SK-N-MC (cell line): ENCODE measurements around the gene TMEM63C.

ENCODE experiments used
- DNase-seq: peaks from one replicate; pipeline ENCODE4 v3.0.0-alpha.2; 2011; ENCODE audit warnings: low read depth, low spot score
- H3K27ac ChIP-seq: fragments of 200-600 bp; sonication (generic); 2 replicates; pipeline ENCODE4 v1.5.1; 2016; ENCODE audit warnings: mixed run types
- H3K36me3 ChIP-seq: fragments of 200-600 bp; sonication (generic); 2 replicates; pipeline ENCODE4 v1.6.1; 2017; ENCODE audit warnings: antibody characterized with exemption, low read length, mixed read lengths; ENCODE audit not compliant: insufficient read depth
- H3K4me3 ChIP-seq: fragments of 200-600 bp; sonication (generic); 2 replicates; pipeline ENCODE4 v1.5.1; 2016
- H3K9ac ChIP-seq: fragments of 200-600 bp; sonication (generic); 2 replicates; pipeline ENCODE4 v1.8.0; 2017; ENCODE audit warnings: mixed run types, mixed read lengths; ENCODE audit not compliant: insufficient read length
- H3K9me3 ChIP-seq: fragments of 200-600 bp; sonication (generic); 2 replicates; pipeline ENCODE4 v1.6.1; 2017; ENCODE audit warnings: low read depth, mild to moderate bottlenecking, antibody characterized with exemption, low read length, moderate library complexity, mixed read lengths
- EZH2 ChIP-seq: fragments of 200-600 bp; sonication (generic); IDR thresholded peaks from one replicate; pipeline ENCODE4 v1.6.1; 2017; ENCODE audit warnings: antibody characterized with exemption
- FOXP2 ChIP-seq: optimal IDR thresholded peaks from 2 replicates; pipeline ENCODE3; 2011; ENCODE audit warnings: mild to moderate bottlenecking, moderate library complexity; ENCODE audit not compliant: insufficient read depth; ENCODE audit errors: extremely low read length, control extremely low read depth
- POLR2AphosphoS5 ChIP-seq: IDR thresholded peaks from 2 replicates; pipeline ENCODE4 v1.6.1; 2012; ENCODE audit warnings: mild to moderate bottlenecking, low read depth, low read length, borderline replicate concordance

Gene TMEM63C, protein sequence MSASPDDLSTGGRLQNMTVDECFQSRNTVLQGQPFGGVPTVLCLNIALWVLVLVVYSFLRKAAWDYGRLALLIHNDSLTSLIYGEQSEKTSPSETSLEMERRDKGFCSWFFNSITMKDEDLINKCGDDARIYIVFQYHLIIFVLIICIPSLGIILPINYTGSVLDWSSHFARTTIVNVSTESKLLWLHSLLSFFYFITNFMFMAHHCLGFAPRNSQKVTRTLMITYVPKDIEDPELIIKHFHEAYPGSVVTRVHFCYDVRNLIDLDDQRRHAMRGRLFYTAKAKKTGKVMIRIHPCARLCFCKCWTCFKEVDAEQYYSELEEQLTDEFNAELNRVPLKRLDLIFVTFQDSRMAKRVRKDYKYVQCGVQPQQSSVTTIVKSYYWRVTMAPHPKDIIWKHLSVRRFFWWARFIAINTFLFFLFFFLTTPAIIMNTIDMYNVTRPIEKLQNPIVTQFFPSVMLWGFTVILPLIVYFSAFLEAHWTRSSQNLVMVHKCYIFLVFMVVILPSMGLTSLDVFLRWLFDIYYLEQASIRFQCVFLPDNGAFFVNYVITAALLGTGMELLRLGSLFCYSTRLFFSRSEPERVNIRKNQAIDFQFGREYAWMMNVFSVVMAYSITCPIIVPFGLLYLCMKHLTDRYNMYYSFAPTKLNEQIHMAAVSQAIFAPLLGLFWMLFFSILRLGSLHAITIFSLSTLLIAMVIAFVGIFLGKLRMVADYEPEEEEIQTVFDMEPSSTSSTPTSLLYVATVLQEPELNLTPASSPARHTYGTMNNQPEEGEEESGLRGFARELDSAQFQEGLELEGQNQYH

DNA sequence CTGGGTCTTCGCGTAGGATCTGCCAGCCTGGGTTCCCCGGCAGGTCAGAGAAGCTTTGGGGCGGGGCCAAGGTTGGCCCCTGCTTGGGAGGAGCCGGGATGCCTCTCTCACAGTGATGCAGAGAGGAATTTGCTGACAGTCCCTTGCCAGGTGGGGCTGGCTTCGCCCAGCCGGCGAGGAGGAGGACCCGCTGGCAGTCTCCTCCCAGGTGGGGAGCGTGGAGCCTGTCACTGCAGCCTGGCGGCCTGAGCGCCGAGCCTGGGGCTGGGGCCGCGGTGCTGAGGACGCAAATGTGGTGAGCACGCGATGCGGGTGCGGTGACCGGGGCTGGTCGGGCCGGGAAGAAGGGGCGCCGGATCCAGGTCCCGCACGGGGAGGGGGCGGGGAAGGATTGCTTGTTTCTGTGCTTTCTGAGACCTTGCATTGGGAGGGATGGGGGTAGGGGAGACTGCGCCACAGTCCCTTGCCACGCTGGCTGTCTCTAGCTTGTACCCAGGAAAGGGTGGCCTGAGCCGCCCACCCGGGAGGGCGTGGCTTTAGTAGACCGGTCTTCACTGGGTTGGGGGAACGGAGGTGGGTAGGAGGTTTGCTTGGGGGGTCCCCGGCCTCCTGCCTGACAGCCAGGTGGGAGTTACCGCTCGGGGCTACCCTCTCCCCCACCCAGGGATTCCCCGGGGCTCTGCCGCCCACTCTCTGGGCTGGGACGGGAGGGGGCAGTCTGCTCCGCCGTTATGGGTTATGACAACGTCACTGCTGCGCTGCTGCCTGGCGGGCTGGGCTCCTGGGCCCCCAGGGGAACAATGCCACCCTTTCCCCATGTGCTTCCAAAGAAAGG, at the start of gene TMEM63C:
TMEM63C (plus strand) TSS at position 196 of the 835 bp plus-strand sequence. CDS start 37,016 bp downstream, outside the sequence.
- no peak within 1 kb of the TSS for H3K27ac ChIP-seq
- no peaks in the 10 kb centered on the region for H3K9me3 ChIP-seq
- TF ChIP-seq POLR2AphosphoS5: no peak
- no peak for TF ChIP-seq FOXP2
- TF ChIP-seq EZH2: no peak
- peak within 1 kb of the TSS; percentile 53 for H3K4me3 ChIP-seq
- H3K36me3 ChIP-seq: no peaks in the 10 kb centered on the region
- no peak for DNase-seq
- H3K9ac ChIP-seq: no peak within 1 kb of the TSS

DNA sequence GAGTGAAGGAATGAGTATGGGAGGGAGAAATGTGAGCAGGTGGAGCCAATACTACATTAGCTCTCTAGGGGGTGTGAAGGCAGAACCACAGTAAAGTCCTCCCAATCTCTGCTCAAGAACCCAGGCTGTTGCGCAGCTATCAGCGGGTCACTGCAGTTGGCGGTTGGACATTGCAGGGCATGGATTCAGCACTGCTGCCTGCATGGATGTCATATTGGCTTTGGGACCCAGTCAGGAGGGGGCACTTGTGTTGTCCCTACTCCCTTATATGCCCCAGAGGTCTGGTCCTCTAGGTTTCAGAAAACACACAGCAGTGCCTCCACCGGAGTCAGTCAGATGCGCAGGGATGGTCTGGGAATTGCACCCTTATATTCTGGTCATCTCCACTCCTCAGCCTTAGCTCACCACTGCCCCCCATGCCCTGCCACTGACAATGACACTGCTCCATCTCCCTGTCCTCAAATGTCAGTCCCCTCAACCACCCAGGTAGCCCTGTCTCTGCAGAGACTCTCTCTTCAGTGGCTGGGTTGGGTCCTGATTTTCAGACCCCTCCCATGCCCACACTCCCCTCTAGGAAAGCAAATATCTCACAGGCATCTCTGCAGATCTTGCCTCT, 49.6 kb upstream of the TMEM63C start:
- TF ChIP-seq FOXP2: no peak
- TF ChIP-seq EZH2: no peak
- no peak for TF ChIP-seq POLR2AphosphoS5
- no peak for DNase-seq
- Histone ChIP-seq H3K27ac (no peak overlapping the region), H3K9ac (no peak overlapping the region), H3K36me3 (no peaks in the 10 kb centered on the region), H3K4me3 (no peak overlapping the region), H3K9me3 (no peaks in the 10 kb centered on the region)

DNA sequence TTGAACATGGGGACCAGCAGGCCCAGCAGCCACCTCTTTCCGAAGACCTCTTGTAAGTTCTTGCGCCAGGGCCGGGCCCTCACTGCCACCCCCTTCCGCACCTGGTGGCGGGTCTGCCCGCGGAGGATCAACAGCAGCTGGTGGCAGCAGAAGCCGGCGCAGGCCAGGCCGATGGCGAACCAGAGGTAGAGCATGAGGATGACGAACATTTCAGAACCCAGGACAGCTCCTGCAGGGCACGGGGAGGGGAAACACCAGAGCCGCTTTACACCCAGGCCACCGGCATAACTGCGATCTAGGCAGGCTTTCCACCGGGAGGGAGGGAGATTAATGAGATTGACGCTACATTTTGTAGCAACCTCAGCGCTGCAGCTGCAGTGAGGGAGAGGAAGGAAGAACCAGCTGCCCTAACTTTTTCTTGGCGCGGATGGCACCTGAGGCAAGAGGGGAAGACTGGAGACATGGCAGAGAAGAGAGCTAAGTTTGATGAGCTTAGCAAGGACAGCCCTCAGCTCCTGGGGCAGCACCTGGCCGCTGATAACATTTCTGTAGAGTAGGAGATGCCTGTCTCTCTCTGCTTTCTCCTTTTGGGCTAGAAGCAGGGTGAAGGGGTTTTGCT, 47.8 kb upstream of the TMEM63C start:
- Histone ChIP-seq H3K36me3 (no peaks in the 10 kb centered on the region), H3K4me3 (no peak overlapping the region), H3K9ac (no peak overlapping the region), H3K9me3 (no peaks in the 10 kb centered on the region), H3K27ac (no peak overlapping the region)
- peak; percentile 28 for DNase-seq
- TF ChIP-seq POLR2AphosphoS5 (no peak), FOXP2 (no peak), EZH2 (no peak)

DNA sequence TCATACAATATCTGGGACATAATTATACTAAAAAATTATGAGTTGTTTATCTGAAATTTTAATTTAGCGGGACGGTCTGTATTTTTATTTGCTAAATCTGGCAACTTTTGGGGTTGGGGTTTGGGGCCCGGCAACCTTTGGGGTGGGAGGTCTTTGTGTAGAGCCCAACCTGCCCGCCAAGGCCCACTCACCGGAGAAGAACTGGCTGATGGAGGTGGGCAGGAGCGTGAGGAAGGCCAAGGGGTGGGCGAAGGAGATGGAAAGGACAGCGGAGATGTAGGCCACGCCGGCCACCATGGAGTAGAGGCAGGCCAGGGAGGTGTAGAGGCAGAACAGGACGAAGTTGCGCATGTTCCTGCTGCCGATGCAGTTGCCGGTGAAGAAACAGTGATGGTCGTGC, 42.6 kb upstream of the TMEM63C start:
- H3K9me3 ChIP-seq: no peaks in the 10 kb centered on the region
- no peak for TF ChIP-seq EZH2
- no peak for TF ChIP-seq POLR2AphosphoS5
- TF ChIP-seq FOXP2: no peak
- no peak overlapping the region for H3K9ac ChIP-seq
- H3K4me3 ChIP-seq: no peak overlapping the region
- no peak overlapping the region for H3K27ac ChIP-seq
- no peaks in the 10 kb centered on the region for H3K36me3 ChIP-seq
- no peak for DNase-seq

DNA sequence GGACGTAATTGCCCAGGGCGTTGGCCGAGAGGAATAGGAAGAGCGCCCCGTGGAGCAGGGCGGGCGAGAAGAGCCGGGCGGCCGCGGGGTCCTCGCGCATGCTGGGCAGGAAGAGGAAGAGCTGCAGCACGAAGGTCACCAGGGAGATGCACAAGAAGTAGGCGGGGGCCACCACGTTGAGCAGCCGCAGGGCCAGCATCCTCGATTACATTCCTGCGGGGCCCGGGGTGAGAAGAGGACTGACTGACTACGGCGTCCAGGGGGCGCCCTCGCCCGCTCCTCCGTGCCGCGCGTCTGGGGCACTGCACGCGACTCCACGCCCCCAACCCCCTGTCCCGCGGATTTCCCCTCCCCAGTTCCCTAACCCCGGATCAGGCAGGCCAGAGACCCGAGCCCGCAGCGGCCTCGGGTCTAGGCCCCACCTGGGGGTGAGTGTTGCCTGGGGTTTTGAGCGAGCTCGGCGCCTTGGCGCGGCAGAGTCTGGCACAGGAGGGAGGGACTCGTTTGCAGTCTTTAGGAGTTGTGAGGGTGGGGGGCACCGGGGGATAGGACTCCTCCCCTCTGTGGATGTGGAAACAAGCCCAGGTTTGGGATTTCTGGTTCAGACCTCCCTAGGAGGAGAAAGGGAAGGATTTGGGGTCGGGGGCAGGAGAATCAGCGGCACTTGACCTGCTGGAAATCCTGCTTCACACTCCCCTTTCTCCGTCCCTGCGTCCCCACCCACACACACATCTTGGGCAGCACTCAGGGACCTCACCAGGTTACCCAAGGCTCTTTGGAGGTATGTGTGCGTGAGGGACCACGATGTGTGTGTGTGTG, 41.8 kb upstream of the TMEM63C start:
- DNase-seq: no peak
- no peak overlapping the region for H3K9ac ChIP-seq
- no peak overlapping the region for H3K27ac ChIP-seq
- H3K36me3 ChIP-seq: no peaks in the 10 kb centered on the region
- TF ChIP-seq EZH2: no peak
- no peaks in the 10 kb centered on the region for H3K9me3 ChIP-seq
- H3K4me3 ChIP-seq: peak overlapping the region; percentile 64

DNA sequence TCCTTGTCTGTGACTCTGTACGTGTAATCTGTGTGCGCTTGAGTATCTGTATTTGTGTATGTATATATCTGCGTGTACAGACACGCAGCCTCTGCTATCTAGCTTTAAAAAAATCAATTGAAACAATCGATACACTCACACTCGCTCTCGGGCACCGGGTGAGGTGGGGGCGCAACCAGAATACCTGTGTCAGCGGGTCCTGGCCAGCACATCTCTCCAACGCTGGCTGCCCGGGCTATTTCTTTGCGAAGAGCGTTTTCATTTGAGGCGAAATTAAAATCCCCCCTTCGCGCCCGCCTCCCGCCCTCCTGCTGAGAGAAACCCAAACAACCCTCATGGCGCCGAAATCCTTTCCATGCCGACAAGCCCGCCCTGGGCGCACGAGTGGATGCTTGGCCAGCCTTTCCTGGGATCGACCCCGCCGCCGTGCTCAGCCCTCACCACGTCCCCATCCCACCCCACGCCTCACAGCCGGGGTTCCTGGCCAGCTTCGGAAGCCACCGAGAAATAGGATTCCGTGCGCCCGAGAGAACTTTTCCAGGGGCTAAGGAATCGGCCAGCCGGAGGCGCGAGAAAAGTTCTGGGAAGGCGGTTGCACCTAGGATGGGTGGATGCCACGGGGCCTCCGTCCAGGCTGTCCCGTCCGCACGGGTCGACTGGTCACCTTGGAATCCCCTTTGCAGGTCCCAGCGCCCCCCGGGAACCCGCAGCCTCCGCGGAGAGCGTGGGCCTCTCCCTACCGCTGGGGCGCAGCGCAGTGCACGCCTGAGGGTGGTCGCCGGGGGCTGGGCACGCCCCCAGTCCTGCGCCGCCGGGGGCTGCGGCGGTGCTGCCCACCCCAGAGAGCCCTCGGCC, 41.0 kb upstream of the TMEM63C start:
- TF ChIP-seq EZH2 (no peak), POLR2AphosphoS5 (no peak), FOXP2 (no peak)
- no peaks in the 10 kb centered on the region for H3K36me3 ChIP-seq
- no peak for DNase-seq
- H3K4me3 ChIP-seq: peak overlapping the region; percentile 64
- H3K27ac ChIP-seq: no peak overlapping the region
- H3K9me3 ChIP-seq: no peaks in the 10 kb centered on the region
- no peak overlapping the region for H3K9ac ChIP-seq
